Lung (tissue), 12 donors: ENCODE results near the gene ATOX1. TPM values are rescaled to one million over a fixed set of nuclear protein-coding genes. Genes with fewer than 3 reads are reported as not detected.
A peak's percentile ranks its signal among the peaks of the same experiment; 100 is the strongest.

Experiments used
- ATAC-seq: fragments of 200-7000 bp; cut with Tn5 transposase; one replicate; pipeline ENCODE4 v1.9.1; 2020; ENCODE audit warnings: moderate number of reproducible peaks; ENCODE audit not compliant: insufficient read depth, low FRiP score
- DNase-seq, 3 donors: peaks; one replicate each; pipeline ENCODE4 v3.0.0-alpha.2; 2013 to 2017
- H3K27ac ChIP-seq, 2 donors: one replicate each; pipeline ENCODE4 v1.5.1; 2013; ENCODE audit warnings: mild to moderate bottlenecking in 2 of 2, moderate library complexity in 2 of 2, control low read depth in 1 of 2, inconsistent platforms in 1 of 2, low read depth in 1 of 2, low read length in 1 of 2
- H3K27me3 ChIP-seq, 3 donors: one replicate each; pipeline ENCODE4 v1.5.1; 2013; ENCODE audit warnings: low read length in 2 of 3; ENCODE audit not compliant: control insufficient read depth in 3 of 3, insufficient read depth in 3 of 3
- H3K36me3 ChIP-seq, 4 donors: one replicate each; pipeline ENCODE4 v1.5.1; 2013; ENCODE audit warnings: low read length in 4 of 4, mild to moderate bottlenecking in 1 of 4, moderate library complexity in 1 of 4; ENCODE audit not compliant: control insufficient read depth in 4 of 4, insufficient read depth in 4 of 4
- H3K4me1 ChIP-seq, 5 donors: one replicate each; pipeline ENCODE4 v1.5.1; 2013; ENCODE audit warnings: low read length in 5 of 5, mild to moderate bottlenecking in 2 of 5, moderate library complexity in 1 of 5; ENCODE audit not compliant: control insufficient read depth in 5 of 5, insufficient read depth in 5 of 5
- H3K4me3 ChIP-seq: one replicate; pipeline ENCODE4 v1.5.1; 2013; ENCODE audit warnings: mild to moderate bottlenecking, control low read depth, moderate library complexity
- H3K9ac ChIP-seq, 2 donors: one replicate each; pipeline ENCODE4 v1.5.1; 2013; ENCODE audit warnings: low read length in 2 of 2, control low read depth in 1 of 2; ENCODE audit not compliant: insufficient read depth in 1 of 2
- H3K9me3 ChIP-seq, 4 donors: one replicate each; pipeline ENCODE4 v1.5.1; 2013; ENCODE audit warnings: low read length in 3 of 4, mild to moderate bottlenecking in 1 of 4, moderate library complexity in 1 of 4; ENCODE audit not compliant: control insufficient read depth in 4 of 4, insufficient read depth in 3 of 4
- CTCF ChIP-seq: IDR thresholded peaks from 2 replicates; pipeline ENCODE4 v1.5.1; 2012; ENCODE audit warnings: mild to moderate bottlenecking; ENCODE audit errors: control extremely low read depth, extremely low read depth
- WGBS, 2 donors: extraction: QIAGEN DNeasy Blood & Tissue Kit; methylation state at CpG; one replicate each; pipeline ENCODE4 v1.1.7; 2013; 5-methylcytosine and 5-hydroxymethylcytosine counted together
- polyA plus RNA-seq, 2 donors: library from polyadenylated mRNA; stranded (reverse); fragments of 200-250 nt; gene quantifications; one replicate each; pipeline ENCODE4 v1.2.1, GENCODE V29; 2013
- total RNA-seq, 2 donors: library from RNA; depleted of rRNA in 1 of 2; stranded (reverse); fragments of >200 nt in 1 of 2; gene quantifications; one replicate each; pipeline ENCODE4 v1.2.1, GENCODE V29; 2014 to 2021
- donor health status: control.
- donor health status: control.
- donor health status: Bipolar disorder and iron deficiency.
- donor health status: healthy.
- donor health status: DM: yes; HTN: yes; CAD: no.

ATOX1 gene
- total and polyA plus RNA-seq, 4 donors: 65.1 to 225 (median 121) TPM

GRCh38 chr5:151719228-151720000 is 39.0 kb downstream of the ATOX1 start:
- Histone ChIP-seq H3K36me3 (no peaks in the 10 kb centered on the region), H3K9ac (no peak overlapping the region), H3K27me3 (no peaks in the 10 kb centered on the region), H3K9me3 (no peaks in the 10 kb centered on the region), H3K27ac (peak overlapping the region in 1 of 2 donors; percentile 46), H3K4me1 (peaks cover 0 to 1% (median 0%) of the 10 kb centered on the region in 5 donors), H3K4me3 (no peak overlapping the region)
- 83 to 94% methylated on average over 6 of the region's 6 CpGs for WGBS, 2 donors
- DNase-seq (no peak), ATAC-seq (no peak)
- TF ChIP-seq CTCF: no peak

DNA sequence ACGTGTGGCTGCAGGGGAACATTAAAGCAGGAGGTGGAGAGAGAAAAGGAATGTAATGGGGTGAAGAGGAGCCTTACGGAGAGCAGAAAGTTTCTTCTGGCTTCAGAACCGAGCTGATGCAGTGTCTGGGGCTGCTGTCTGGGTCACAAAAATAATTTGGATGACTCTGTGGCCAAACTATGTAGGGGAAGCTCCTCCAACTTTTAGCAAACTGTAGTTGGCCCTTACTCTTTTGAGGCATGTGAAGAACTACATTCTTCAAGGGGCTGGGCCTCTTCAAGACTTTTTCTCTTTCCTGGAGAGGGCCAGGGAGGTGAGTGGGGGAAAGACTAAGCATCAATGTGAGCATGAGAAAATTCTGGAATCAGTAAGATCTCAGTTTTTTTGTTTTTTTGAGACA is 39.8 kb downstream of the ATOX1 start:
- TF ChIP-seq CTCF: no peak
- ATAC-seq (no peak), DNase-seq (no peak)
- H3K27ac ChIP-seq: no peak overlapping the region
- no peaks in the 10 kb centered on the region for H3K36me3 ChIP-seq
- H3K27me3 ChIP-seq: no peaks in the 10 kb centered on the region
- no peaks in the 10 kb centered on the region for H3K9me3 ChIP-seq
- H3K9ac ChIP-seq: no peak overlapping the region
- peaks cover 0 to 1% (median 0%) of the 10 kb centered on the region in 5 donors for H3K4me1 ChIP-seq
- 57 to 92% methylated on average over 3 of the region's 3 CpGs for WGBS, 2 donors
- no peak overlapping the region for H3K4me3 ChIP-seq

DNA sequence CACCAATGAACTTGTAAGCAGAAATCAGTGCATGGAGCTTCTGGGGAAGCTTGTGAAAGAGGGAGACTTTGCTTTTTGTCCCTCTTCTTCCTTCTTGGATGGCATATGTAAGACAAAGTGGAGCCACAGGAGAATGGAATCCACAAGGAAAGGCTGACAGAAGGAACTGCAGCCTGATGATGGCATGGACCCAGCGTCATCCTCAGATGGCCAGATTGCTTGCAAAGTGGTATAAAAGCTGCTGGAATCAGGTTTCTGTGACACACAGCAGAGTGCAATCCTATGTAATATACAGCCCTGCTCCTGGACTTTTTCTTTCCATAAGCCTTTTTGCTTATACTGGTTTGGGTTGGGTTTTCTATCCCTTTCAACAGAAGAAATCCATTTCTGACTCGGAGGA is 40.3 kb downstream of the ATOX1 start:
- no peak overlapping the region for H3K9ac ChIP-seq
- DNase-seq: no peak
- no peaks in the 10 kb centered on the region for H3K36me3 ChIP-seq
- no peak overlapping the region for H3K27ac ChIP-seq
- H3K4me3 ChIP-seq: no peak overlapping the region
- no peaks in the 10 kb centered on the region for H3K27me3 ChIP-seq
- no peak for TF ChIP-seq CTCF
- no peak for ATAC-seq
- 69 to 73% methylated on average over 2 of the region's 2 CpGs for WGBS, 2 donors
- peaks cover 0 to under 1% (median 0%) of the 10 kb centered on the region in 5 donors for H3K4me1 ChIP-seq
- no peaks in the 10 kb centered on the region for H3K9me3 ChIP-seq
